ENCODE measurements around the gene NINL.

Gene NINL

GRCh38 chr20:25588491-25588890 lies 3.2 kb upstream of the NINL start:
- TF ChIP-seq RAD21 (IDR thresholded peaks at IDR 0.05; ENCODE audit: low read depth), result no peak
- no peak for TF ChIP-seq ZBTB7A (IDR thresholded peaks at IDR 0.05; ENCODE audit: low read depth)
- no peak for TF ChIP-seq REST (IDR thresholded peaks at IDR 0.05; ENCODE audit: low read depth)
- no peak for TF ChIP-seq YY1 (IDR thresholded peaks at IDR 0.05; ENCODE audit: low read depth)
- TF ChIP-seq, protein P1, sequence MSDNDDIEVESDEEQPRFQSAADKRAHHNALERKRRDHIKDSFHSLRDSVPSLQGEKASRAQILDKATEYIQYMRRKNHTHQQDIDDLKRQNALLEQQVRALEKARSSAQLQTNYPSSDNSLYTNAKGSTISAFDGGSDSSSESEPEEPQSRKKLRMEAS (IDR thresholded peaks at IDR 0.05), result no peak
- TF ChIP-seq CEBPB (IDR thresholded peaks at IDR 0.05), result no peak
- TF ChIP-seq NFIC (IDR thresholded peaks at IDR 0.05), result no peak
- TF ChIP-seq EGR1 (IDR thresholded peaks at IDR 0.05), result no peak
- no peak for TF ChIP-seq CREB1 (IDR thresholded peaks at IDR 0.05; ENCODE audit: low read depth)
- TF ChIP-seq, protein P2, sequence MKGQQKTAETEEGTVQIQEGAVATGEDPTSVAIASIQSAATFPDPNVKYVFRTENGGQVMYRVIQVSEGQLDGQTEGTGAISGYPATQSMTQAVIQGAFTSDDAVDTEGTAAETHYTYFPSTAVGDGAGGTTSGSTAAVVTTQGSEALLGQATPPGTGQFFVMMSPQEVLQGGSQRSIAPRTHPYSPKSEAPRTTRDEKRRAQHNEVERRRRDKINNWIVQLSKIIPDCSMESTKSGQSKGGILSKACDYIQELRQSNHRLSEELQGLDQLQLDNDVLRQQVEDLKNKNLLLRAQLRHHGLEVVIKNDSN (IDR thresholded peaks at IDR 0.05), result no peak
- TF ChIP-seq TCF12 (IDR thresholded peaks at IDR 0.05; ENCODE audit: low read depth), result no peak
- no peak for TF ChIP-seq TEAD4 (IDR thresholded peaks at IDR 0.05)
- no peak for TF ChIP-seq TAF1 (IDR thresholded peaks at IDR 0.05; ENCODE audit: low read depth)
- TF ChIP-seq FOXM1 (IDR thresholded peaks at IDR 0.05; ENCODE audit: borderline replicate concordance, low read depth), result no peak
- no peak for TF ChIP-seq EP300 (IDR thresholded peaks at IDR 0.05; ENCODE audit: borderline replicate concordance)

DNA sequence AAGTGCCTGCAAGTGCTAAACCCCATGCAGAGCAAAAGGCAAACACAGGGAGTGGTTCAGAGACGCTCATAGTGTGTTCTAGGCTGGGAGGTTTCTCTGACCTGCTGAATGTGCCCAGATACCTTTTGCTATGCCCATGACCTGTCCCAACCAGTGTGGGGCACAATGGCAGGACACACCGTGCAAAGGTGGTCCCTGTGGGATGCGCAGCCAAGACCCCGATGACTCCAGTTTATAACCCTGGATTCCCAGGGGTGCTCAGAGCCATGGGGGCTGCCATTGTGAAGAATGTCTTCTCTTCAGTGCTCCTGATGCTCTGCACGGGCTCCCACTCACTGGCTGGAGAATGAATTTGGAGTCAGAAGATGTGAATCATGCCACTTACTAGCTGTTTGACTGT lies 2.2 kb upstream of the NINL start:
- TF ChIP-seq ZBTB7A (IDR thresholded peaks at IDR 0.05; ENCODE audit: low read depth) (no peak), REST (IDR thresholded peaks at IDR 0.05; ENCODE audit: low read depth) (no peak), CEBPB (IDR thresholded peaks at IDR 0.05) (no peak)
- TF ChIP-seq, protein P2 (IDR thresholded peaks at IDR 0.05), result no peak

GRCh38 chr20:25586877-25587276 lies 1.5 kb upstream of the NINL start:
- TF ChIP-seq TCF12 (IDR thresholded peaks at IDR 0.05; ENCODE audit: low read depth) (no peak), TEAD4 (IDR thresholded peaks at IDR 0.05) (no peak), FOXM1 (IDR thresholded peaks at IDR 0.05; ENCODE audit: borderline replicate concordance, low read depth) (no peak), EGR1 (IDR thresholded peaks at IDR 0.05) (no peak)

DNA sequence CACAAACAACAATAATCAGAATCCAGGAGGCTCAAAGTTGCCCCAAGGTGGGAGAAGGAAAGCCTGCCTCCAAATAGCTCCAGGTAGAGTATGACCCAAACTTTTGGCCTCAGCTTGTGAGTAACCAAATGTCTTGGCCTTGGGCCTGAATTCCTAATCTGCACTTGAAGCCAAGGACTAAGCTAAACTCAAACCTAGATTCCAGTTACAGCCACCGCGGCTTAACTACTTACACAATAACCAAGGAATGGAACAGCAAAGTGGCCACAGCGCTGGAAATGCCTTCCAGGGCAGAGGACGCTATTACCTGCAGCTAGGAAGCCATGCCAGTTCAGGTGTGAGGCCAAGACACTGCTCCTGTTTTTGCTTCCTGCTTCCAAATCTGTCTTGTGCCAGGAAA lies 4.6 kb downstream of the NINL start:
- TF ChIP-seq TCF12 (IDR thresholded peaks at IDR 0.05; ENCODE audit: low read depth), result no peak
- TF ChIP-seq CEBPB (IDR thresholded peaks at IDR 0.05), result no peak
- TF ChIP-seq REST (IDR thresholded peaks at IDR 0.05; ENCODE audit: low read depth), result no peak
- TF ChIP-seq TAF1 (IDR thresholded peaks at IDR 0.05; ENCODE audit: low read depth), result no peak
- no peak for TF ChIP-seq EP300 (IDR thresholded peaks at IDR 0.05; ENCODE audit: borderline replicate concordance)

- TF ChIP-seq YY1 (IDR thresholded peaks at IDR 0.05; ENCODE audit: low read depth) (no peak), TCF12 (IDR thresholded peaks at IDR 0.05; ENCODE audit: low read depth) (peak; percentile 24; the same call in 1 of the 2 replicates), TEAD4 (IDR thresholded peaks at IDR 0.05) (peak; percentile 49), EGR1 (IDR thresholded peaks at IDR 0.05) (no peak), TAF1 (IDR thresholded peaks at IDR 0.05; ENCODE audit: low read depth) (no peak), EP300 (IDR thresholded peaks at IDR 0.05; ENCODE audit: borderline replicate concordance) (no peak), CEBPB (IDR thresholded peaks at IDR 0.05) (no peak)
- TF ChIP-seq, protein P2 (IDR thresholded peaks at IDR 0.05), result no peak
- TF ChIP-seq, protein P1 (IDR thresholded peaks at IDR 0.05), result 0 out of 2 replicates have a peak, but pooled peaks have one; percentile 15
Measured at GRCh38 chr20:25579081-25579770, 6.1 kb downstream of the NINL start.

All from Ishikawa (cell line).